CD4-positive, alpha-beta memory T cell (primary cell): Measurements from ENCODE around the gene CEACAM4. TPM values are rescaled to one million over a fixed set of nuclear protein-coding genes. Genes with fewer than 3 reads are reported as not detected.

Source experiments
- CTCF ChIA-PET: fragments of 350-600 bp; sonication (Branson Sonifier 250); formaldehyde crosslinking; loops from one replicate; lab custom pipeline; 2021; ENCODE audit warnings: inconsistent platforms; ENCODE audit not compliant: partially characterized antibody; lab: Charles Lee
- POLR2A ChIA-PET: fragments of 350-600 bp; sonication (Branson Sonifier 250); formaldehyde crosslinking; loops from one replicate; lab custom pipeline; 2021; ENCODE audit not compliant: partially characterized antibody; lab: Charles Lee
- DNase-seq, 5 donors: peaks; one replicate each; pipeline versions ENCODE4 v3.0.0 to v3.0.0-alpha.2; 2020 to 2022; ENCODE audit warnings: mixed read lengths in 1 of 5
- H3K27ac ChIP-seq: one replicate; pipeline ENCODE4 v1.7.0; 2013; ENCODE audit warnings: low read depth, low read length
- H3K27me3 ChIP-seq: 2 replicates; pipeline ENCODE4 v1.7.0; 2013; ENCODE audit warnings: mild to moderate bottlenecking, low read length, moderate library complexity; ENCODE audit not compliant: insufficient read depth
- H3K36me3 ChIP-seq: 2 replicates; pipeline ENCODE4 v1.7.0; 2013; ENCODE audit warnings: mild to moderate bottlenecking, low read length, moderate library complexity; ENCODE audit not compliant: insufficient read depth
- H3K4me1 ChIP-seq: 2 replicates; pipeline ENCODE4 v1.7.0; 2013; ENCODE audit warnings: mild to moderate bottlenecking, low read length, moderate library complexity; ENCODE audit not compliant: insufficient read depth
- H3K4me3 ChIP-seq, 2 donors: one replicate each; pipeline ENCODE4 v1.7.0; 2013; ENCODE audit warnings: low read length in 2 of 2, mild to moderate bottlenecking in 1 of 2
- H3K9me3 ChIP-seq, 2 donors: one replicate each; pipeline ENCODE4 v1.7.0; 2013; ENCODE audit warnings: low read length in 2 of 2, control low read depth in 1 of 2; ENCODE audit not compliant: control insufficient read depth in 1 of 2
- H3K27ac Mint-ChIP-seq, 7 donors: one replicate each; pipeline ENCODE4 v1.8.0; 2020 to 2021; ENCODE audit warnings: mixed read lengths in 7 of 7, mild to moderate bottlenecking in 6 of 7, inconsistent platforms in 3 of 7, moderate library complexity in 3 of 7
- H3K27me3 Mint-ChIP-seq, 2 donors: one replicate each; pipeline ENCODE4 v1.8.0; 2020 to 2021; ENCODE audit warnings: mixed read lengths in 2 of 2
- H3K36me3 Mint-ChIP-seq, 2 donors: one replicate each; pipeline ENCODE4 v1.8.0; 2020 to 2021; ENCODE audit warnings: mixed read lengths in 2 of 2, inconsistent platforms in 1 of 2, mild to moderate bottlenecking in 1 of 2
- H3K4me1 Mint-ChIP-seq, 4 donors: one replicate each; pipeline ENCODE4 v1.8.0; 2020 to 2021; ENCODE audit warnings: mixed read lengths in 4 of 4, mild to moderate bottlenecking in 1 of 4
- H3K4me3 Mint-ChIP-seq, 8 donors: one replicate each; pipeline ENCODE4 v1.8.0; 2020 to 2021; ENCODE audit warnings: mixed read lengths in 8 of 8, mild to moderate bottlenecking in 7 of 8, moderate library complexity in 6 of 8, inconsistent platforms in 3 of 8
- H3K9me3 Mint-ChIP-seq, 8 donors: one replicate each; pipeline ENCODE4 v1.8.0; 2020 to 2021; ENCODE audit warnings: mixed read lengths in 8 of 8, mild to moderate bottlenecking in 5 of 8, inconsistent platforms in 3 of 8, moderate library complexity in 1 of 8
- intact Hi-C: fragments of 100-400 bp; cut with micrococcal nuclease; formaldehyde crosslinking; loops from one replicate; pipeline ENCODE4 v1.15.1; 2023
- polyA plus RNA-seq, 2 donors: library from polyadenylated mRNA; unstranded; fragments of 300-500 nt; fragmentation: Illumina TruSeq; gene quantifications; one replicate each; pipeline ENCODE4 v1.2.3, GENCODE V29; 2021
- total RNA-seq, 2 experiments: library from RNA; stranded (reverse); gene quantifications; one replicate each; pipeline ENCODE4 v1.2.3, GENCODE V29; 2021

CEACAM4 gene
- total and polyA plus RNA-seq, 4 experiments from 2014 or later: 0.28 to 0.64 TPM; not detected in 2

GRCh38 chr19:41620171-41620570 is 6.7 kb downstream of the CEACAM4 start:
- no peaks in the 10 kb centered on the region for H3K36me3 ChIP-seq
- no peak overlapping the region for H3K27ac ChIP-seq
- POLR2A ChIA-PET: no interaction called here
- no peak overlapping the region for H3K4me3 ChIP-seq
- no peaks in the 10 kb centered on the region for H3K27me3 ChIP-seq
- Mint-ChIP-seq H3K9me3 (peaks cover 0 to 5% (median 0%) of the 10 kb centered on the region in 8 donors), H3K27me3 (peaks cover 3 to 22% of the 10 kb centered on the region in 2 donors), H3K36me3 (no peaks in the 10 kb centered on the region), H3K27ac (no peak overlapping the region), H3K4me3 (no peak overlapping the region), H3K4me1 (no peaks in the 10 kb centered on the region)
- intact Hi-C loops: no loop called here
- no peaks in the 10 kb centered on the region for H3K9me3 ChIP-seq
- H3K4me1 ChIP-seq: no peaks in the 10 kb centered on the region
- CTCF ChIA-PET: no interaction called here
- no peak for DNase-seq

- intact Hi-C loops: no loop called here
- Mint-ChIP-seq H3K27me3 (peaks cover 5 to 22% of the 10 kb centered on the region in 2 donors), H3K4me1 (no peaks in the 10 kb centered on the region), H3K36me3 (no peaks in the 10 kb centered on the region), H3K9me3 (peaks cover 0 to 3% (median 0%) of the 10 kb centered on the region in 8 donors), H3K27ac (no peak overlapping the region), H3K4me3 (no peak overlapping the region)
- no peak overlapping the region for H3K4me3 ChIP-seq
- no peaks in the 10 kb centered on the region for H3K36me3 ChIP-seq
- no peak for DNase-seq
- H3K27me3 ChIP-seq: no peaks in the 10 kb centered on the region
- H3K4me1 ChIP-seq: no peaks in the 10 kb centered on the region
- no peaks in the 10 kb centered on the region for H3K9me3 ChIP-seq
- POLR2A ChIA-PET: no interaction called here
- H3K27ac ChIP-seq: no peak overlapping the region
- CTCF ChIA-PET: interaction anchor here (0.9 kb wide), 1 partner anchor 23 kb away, joined by 3 read pairs; no protein-coding TSS in a partner anchor
These were observed 7.8 kb downstream of the CEACAM4 start for GRCh38 chr19:41619018-41619556.

DNA sequence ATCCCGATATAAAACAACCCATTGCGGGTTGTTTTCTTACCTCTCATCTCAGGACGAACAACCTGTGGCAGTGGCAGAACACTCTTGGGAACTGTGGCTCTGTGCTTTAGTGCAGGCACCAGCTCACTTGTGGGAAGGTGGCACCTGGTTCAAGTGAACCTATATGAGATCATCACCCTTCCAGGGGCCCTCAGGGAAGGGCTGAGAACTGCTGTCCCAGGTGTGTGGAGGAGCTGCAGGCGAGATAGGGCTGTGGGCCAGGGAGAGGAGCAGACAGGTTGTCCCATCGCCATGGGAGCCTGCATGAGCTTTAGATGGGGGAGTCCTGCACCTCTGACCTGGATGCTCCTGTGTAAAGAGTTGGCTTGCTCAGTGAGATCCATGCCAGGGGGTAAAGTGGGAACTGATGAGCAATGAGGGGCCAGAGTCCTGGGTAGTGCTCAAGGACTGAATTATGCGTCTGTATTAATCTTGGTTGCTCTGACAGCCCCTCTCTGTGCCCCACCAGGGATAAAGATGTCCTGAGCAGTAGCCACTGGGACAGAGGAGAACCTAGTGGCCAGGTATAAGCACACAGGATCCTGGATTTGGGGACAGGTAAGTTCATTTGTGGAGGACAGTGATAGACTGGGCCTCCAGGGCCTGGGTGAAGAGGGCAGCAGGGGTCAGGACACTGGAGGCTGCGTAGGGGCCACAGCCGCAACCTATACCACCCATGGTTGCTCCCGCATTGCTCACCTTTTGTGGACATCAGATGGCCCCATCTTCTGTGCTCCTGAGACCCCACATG is 8.7 kb downstream of the CEACAM4 start:
- POLR2A ChIA-PET: no interaction called here
- no peak overlapping the region for H3K4me3 ChIP-seq
- no peak overlapping the region for H3K27ac Mint-ChIP-seq
- no peaks in the 10 kb centered on the region for H3K27me3 ChIP-seq
- H3K4me3 Mint-ChIP-seq: no peak overlapping the region
- no peak for DNase-seq
- no peak overlapping the region for H3K27ac ChIP-seq
- peaks cover 10 to 29% of the 10 kb centered on the region in 2 donors for H3K27me3 Mint-ChIP-seq
- H3K9me3 ChIP-seq: no peaks in the 10 kb centered on the region
- H3K9me3 Mint-ChIP-seq: peaks cover 0 to 4% (median 0%) of the 10 kb centered on the region in 8 donors
- H3K36me3 Mint-ChIP-seq: no peaks in the 10 kb centered on the region
- no peaks in the 10 kb centered on the region for H3K4me1 ChIP-seq
- no peaks in the 10 kb centered on the region for H3K36me3 ChIP-seq
- H3K4me1 Mint-ChIP-seq: no peaks in the 10 kb centered on the region
- CTCF ChIA-PET: interaction anchor here (1.3 kb wide), 1 partner anchor 29 kb away, joined by 3 read pairs; no protein-coding TSS in a partner anchor
- intact Hi-C loops: no loop called here

GRCh38 chr19:41616792-41617621 is 9.9 kb downstream of the CEACAM4 start:
- Mint-ChIP-seq H3K4me1 (no peaks in the 10 kb centered on the region), H3K27me3 (peaks cover 10 to 31% of the 10 kb centered on the region in 2 donors), H3K9me3 (peaks cover 0 to 4% (median 0%) of the 10 kb centered on the region in 8 donors), H3K27ac (peak overlapping the region in 1 of 7 donors; percentile 83), H3K36me3 (no peaks in the 10 kb centered on the region), H3K4me3 (no peak overlapping the region)
- H3K27me3 ChIP-seq: no peaks in the 10 kb centered on the region
- ChIA-PET POLR2A (no interaction called here), CTCF (interaction anchor here (1.3 kb wide), 1 partner anchor 30 kb away, joined by 3 read pairs; no protein-coding TSS in a partner anchor)
- H3K4me1 ChIP-seq: no peaks in the 10 kb centered on the region
- no peak for DNase-seq
- no peak overlapping the region for H3K4me3 ChIP-seq
- intact Hi-C loops: no loop called here
- H3K27ac ChIP-seq: no peak overlapping the region
- H3K36me3 ChIP-seq: no peaks in the 10 kb centered on the region
- H3K9me3 ChIP-seq: no peaks in the 10 kb centered on the region

- intact Hi-C loops: no loop called here
- Histone ChIP-seq H3K27ac (no peak overlapping the region), H3K4me1 (no peaks in the 10 kb centered on the region), H3K36me3 (no peaks in the 10 kb centered on the region), H3K27me3 (peaks cover 4% of the 10 kb centered on the region), H3K9me3 (no peaks in the 10 kb centered on the region), H3K4me3 (no peak overlapping the region)
- Mint-ChIP-seq H3K4me3 (no peak overlapping the region), H3K27me3 (peaks cover 16 to 34% of the 10 kb centered on the region in 2 donors), H3K9me3 (peaks cover 0 to 4% (median 0%) of the 10 kb centered on the region in 8 donors), H3K4me1 (no peaks in the 10 kb centered on the region), H3K36me3 (no peaks in the 10 kb centered on the region), H3K27ac (no peak overlapping the region)
- ChIA-PET POLR2A (no interaction called here), CTCF (no interaction called here)
- DNase-seq: no peak
These were observed 11.7 kb downstream of the CEACAM4 start for GRCh38 chr19:41615207-41615606.

DNA sequence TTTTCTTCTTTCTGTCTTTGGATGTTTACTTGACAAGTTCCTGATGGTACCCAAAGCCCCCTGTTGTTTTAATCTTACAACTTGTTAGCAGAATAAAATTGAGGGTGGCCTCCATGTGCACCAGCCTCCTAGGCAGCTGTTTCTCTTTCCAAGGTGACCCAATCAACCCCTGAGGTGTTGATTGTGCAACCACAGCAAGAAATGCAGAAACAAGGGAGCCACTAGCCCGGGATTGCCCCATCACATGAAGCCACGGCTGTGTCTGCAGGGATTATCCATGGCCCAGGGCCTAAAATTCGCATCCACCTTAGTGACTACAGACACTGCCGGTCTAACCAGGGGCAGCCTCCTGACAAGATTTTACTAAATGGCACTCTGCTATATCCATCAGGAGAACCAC is 14.4 kb downstream of the CEACAM4 start:
- Histone ChIP-seq H3K36me3 (no peaks in the 10 kb centered on the region), H3K4me3 (no peak overlapping the region), H3K9me3 (no peaks in the 10 kb centered on the region), H3K27me3 (peaks cover 4% of the 10 kb centered on the region), H3K27ac (no peak overlapping the region), H3K4me1 (no peaks in the 10 kb centered on the region)
- CTCF ChIA-PET: no interaction called here
- Mint-ChIP-seq H3K4me1 (no peaks in the 10 kb centered on the region), H3K27ac (no peak overlapping the region), H3K4me3 (no peak overlapping the region), H3K9me3 (peaks cover 0 to 4% (median 0%) of the 10 kb centered on the region in 8 donors), H3K36me3 (no peaks in the 10 kb centered on the region), H3K27me3 (peaks cover 19 to 44% of the 10 kb centered on the region in 2 donors)
- no peak for DNase-seq
- intact Hi-C loops: no loop called here
- POLR2A ChIA-PET: no interaction called here

- DNase-seq: no peak
- Histone ChIP-seq H3K9me3 (no peaks in the 10 kb centered on the region), H3K27ac (no peak overlapping the region), H3K4me1 (no peaks in the 10 kb centered on the region), H3K27me3 (peaks cover 4% of the 10 kb centered on the region), H3K4me3 (no peak overlapping the region), H3K36me3 (no peaks in the 10 kb centered on the region)
- Mint-ChIP-seq H3K27ac (no peak overlapping the region), H3K27me3 (peaks cover 21 to 36% of the 10 kb centered on the region in 2 donors), H3K36me3 (no peaks in the 10 kb centered on the region), H3K9me3 (peaks cover 0 to 4% (median 0%) of the 10 kb centered on the region in 8 donors), H3K4me1 (no peaks in the 10 kb centered on the region), H3K4me3 (no peak overlapping the region)
- CTCF ChIA-PET: no interaction called here
- POLR2A ChIA-PET: no interaction called here
- intact Hi-C loops: no loop called here
These were observed 16.1 kb downstream of the CEACAM4 start for GRCh38 chr19:41610789-41611188.
